Mucosa of gallbladder (tissue), 1 donor: ENCODE data around the gene WDPCP. TPM values are rescaled to one million over a fixed set of nuclear protein-coding genes. Genes with fewer than 3 reads are reported as not detected.
A peak's percentile ranks its signal among the peaks of the same experiment; 100 is the strongest.
"Not testable (repeated sequence)": the region's sequence is repeated elsewhere in the genome, so short reads cannot be mapped to it uniquely, and the experiment has no call there.

ENCODE experiments used
- DNase-seq: peaks from one replicate; pipeline ENCODE4 v3.0.0-alpha.2; 2020; ENCODE audit warnings: low spot score
- total RNA-seq: library from RNA; stranded (reverse); gene quantifications from one replicate; pipeline ENCODE4 v1.2.1, GENCODE V29; 2021
- donor health status: DM: no; HTN: no; CAD: no.

Gene WDPCP
- total RNA-seq, 1 donor from 2014 or later = 7.8 TPM

GRCh38 chr2:63544017-63544627, 44.2 kb downstream of the WDPCP start:
- no peak for DNase-seq

GRCh38 chr2:63539416-63540162, 48.7 kb downstream of the WDPCP start:
- no peak for DNase-seq

DNA sequence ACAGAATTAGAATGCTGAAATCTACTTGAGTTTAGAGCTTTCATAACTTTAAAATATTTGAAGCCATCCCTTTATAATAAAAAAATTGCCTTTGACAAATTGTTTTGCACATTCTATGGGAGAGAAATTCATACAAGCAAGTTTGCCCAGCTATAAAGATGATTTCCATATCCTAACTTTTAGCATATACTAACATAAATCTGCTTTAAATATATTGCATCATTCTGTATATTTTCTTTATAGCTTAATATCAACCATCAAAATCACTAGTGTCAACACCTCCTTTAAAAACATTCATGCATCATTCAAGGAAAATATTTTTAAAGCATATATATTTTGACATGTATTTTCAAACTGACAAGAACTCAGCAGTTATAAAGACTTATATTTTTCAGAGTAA, 49.9 kb downstream of the WDPCP start:
- DNase-seq = no peak

DNA sequence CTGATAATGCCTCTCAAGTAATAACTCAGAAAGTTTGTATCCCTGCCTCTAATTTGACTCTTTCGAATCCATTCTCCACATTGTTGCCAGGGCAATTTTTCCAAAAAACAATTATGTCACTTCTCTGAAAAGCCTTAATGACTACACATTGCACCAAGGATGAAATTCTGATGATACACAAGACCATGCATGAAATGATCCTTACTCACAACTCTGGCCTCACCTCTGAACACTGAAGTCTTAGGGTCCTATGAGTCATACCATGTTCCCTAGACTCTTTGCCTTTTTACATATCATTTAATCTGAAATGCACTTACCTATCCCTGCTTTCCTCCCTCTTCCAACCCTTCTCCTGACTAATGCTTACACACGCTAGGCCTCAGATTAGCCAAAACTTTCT, 51.0 kb downstream of the WDPCP start:
- DNase-seq = no peak

GRCh38 chr2:63530704-63531279, 57.5 kb downstream of the WDPCP start:
- DNase-seq = no peak

DNA sequence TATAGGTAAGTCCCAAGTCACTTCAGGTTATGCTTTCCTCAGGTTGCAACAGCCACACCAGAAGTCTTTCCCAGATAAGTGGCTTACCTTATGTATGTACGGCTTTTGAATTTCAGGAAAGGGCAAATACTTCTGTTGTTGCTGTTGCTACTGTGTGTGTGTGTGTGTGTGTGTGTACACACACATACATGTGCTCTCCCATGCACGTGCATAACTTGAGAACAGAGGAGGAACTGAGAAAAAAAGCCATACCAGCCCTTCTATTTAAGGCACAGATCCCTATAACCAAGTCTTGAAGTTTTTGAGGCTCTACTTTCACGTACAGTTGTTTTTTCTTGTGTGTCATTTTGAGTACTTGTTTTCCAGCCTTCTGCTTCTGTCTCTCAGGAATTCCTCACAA, 62.4 kb downstream of the WDPCP start:
- no peak for DNase-seq

DNA sequence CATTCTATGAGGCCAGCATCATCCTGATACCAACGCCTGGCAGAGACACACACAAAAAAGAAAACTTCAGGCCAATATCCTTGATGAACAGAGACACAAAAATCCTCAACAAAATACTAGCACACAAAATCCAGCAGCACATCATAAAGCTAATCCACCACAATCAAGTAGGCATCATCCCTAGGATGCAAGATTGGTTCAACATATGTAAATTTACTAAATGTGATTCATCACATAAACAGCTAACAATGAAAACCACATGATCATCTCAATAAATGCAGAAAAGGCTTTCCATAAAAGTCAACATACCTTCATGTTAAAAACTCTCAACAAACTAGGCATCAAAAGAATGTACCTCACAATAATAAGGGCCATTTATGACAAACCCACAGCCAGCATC, 65.3 kb downstream of the WDPCP start:
- no peak for DNase-seq

DNA sequence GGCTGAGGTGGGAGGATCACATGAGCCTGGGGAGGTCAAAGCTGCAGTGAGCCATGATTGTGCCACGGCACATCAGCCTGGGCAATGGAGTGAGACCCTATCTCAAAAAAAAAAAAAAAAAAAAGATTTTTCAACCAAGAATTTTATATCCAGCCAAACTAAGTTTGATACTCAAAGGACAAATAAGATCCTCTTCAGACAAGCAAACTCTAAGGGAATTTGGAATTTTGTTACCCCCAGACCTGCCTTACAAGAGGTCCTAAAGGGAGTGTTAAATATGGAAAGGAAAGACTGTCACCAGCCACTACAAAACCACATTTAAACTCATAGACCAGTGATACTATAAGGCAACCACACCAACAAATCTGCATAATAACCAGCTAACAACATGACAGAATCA, 67.5 kb downstream of the WDPCP start:
- no peak for DNase-seq

DNA sequence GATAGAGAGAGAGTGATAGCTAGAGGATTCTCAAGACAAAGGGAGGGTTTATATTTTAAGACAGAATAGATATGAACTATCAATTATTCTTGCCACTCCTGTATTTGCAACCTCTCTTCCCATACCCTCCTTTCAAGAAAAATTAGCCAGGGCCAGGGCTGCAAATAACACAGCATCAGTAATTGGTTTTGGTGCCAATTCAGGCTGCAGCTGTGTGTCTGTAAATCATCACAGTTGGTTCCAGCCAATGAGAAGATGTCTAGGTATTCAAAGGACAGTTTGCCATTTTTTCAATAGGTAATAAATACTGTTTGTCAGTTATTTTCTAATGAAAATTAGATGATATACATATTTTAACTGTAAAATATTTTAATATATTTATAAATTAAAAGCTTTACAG, 73.5 kb downstream of the WDPCP start:
- DNase-seq = no peak

- no peak for DNase-seq
Observed at GRCh38 chr2:63514237-63514716, 74.0 kb downstream of the WDPCP start.

GRCh38 chr2:63506320-63506719, 82.0 kb downstream of the WDPCP start:
- no peak for DNase-seq

- DNase-seq = no peak
Observed at GRCh38 chr2:63503818-63504217, 84.5 kb downstream of the WDPCP start.

DNA sequence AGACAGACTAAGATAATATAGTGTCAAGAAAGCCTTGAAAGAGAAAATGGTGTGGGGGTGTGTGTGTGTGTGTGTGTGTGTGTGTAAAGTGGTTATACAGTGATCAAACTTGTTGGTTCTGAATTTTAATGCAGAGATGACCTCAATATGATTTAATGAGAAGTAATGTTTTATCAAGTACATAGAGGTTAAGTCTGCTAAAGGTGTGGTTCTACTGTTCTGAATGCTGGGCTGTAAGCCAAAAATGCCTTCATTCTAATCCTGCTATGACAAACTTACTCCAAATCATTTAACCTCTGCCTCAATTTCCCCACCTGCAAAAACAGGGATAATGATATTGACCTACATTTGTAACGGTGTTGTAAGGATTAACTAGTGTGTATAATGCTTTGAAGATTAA, 87.9 kb downstream of the WDPCP start:
- DNase-seq = no peak

DNA sequence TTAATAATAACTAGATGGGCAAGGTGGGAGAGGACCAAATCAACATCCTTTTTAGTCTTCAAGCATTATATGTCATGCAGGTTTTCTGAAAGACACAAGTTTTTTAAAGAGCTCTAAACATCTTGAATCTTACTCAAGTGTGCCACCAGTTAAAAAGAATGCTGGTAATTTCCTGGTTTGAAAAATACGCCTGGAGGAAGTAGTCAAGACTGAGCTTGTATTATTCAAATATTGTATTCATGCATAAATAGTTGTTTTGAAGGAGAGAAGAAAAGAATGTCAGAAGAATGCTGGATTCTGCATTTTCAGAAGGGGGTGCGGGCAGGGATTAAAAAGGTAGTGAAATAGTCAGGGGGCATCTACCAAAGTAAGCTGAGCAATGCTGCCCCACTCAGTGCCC, 90.7 kb downstream of the WDPCP start:
- no peak for DNase-seq

- DNase-seq = no peak
Observed at GRCh38 chr2:63494968-63495367, 93.3 kb downstream of the WDPCP start.

GRCh38 chr2:63494100-63494499, 94.2 kb downstream of the WDPCP start:
- DNase-seq = no peak

GRCh38 chr2:63488118-63488713, 100.1 kb downstream of the WDPCP start:
- DNase-seq = peak; percentile 16

- DNase-seq = no peak
Observed at GRCh38 chr2:63486861-63487290, 101.4 kb downstream of the WDPCP start.

GRCh38 chr2:63484901-63485300, 103.4 kb downstream of the WDPCP start:
- no peak for DNase-seq

DNA sequence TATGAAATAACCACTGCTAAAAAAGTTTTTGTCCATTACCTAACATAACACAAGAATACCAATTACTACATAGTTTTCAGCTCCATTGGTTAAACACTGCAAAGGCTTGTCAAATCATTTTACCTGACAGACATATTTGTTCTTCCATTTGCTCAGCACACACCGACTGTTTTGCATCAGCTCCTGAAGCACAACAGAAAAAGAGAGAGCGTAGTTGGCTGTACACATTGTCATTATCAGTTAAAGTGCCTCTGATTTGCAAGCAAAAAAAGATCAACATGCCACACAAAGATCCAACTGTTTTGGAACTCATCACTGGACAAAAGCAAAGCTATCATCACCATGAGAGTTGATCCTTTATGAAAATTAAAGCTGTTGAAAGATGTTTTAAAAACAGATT, 103.8 kb downstream of the WDPCP start:
- no peak for DNase-seq

GRCh38 chr2:63477686-63478085, 110.6 kb downstream of the WDPCP start:
- DNase-seq = no peak

DNA sequence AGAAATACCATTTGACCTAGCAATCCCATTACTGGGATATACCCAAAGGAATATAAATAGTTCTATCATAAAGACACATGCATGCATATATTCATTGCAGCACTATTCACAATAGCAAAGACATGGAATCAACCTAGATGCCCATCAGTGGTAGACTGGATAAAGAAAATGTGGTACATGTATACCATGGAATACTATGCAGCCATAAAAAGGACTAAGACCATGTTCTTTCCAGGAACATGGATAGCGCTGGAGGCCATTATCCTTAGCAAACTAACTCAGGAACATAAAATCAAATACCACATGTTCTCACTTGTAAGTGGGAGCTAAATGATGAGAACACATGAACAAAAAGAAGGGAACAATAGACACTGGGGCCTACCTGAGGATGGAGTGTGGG, 119.0 kb downstream of the WDPCP start:
- DNase-seq = not testable (repeated sequence)

DNA sequence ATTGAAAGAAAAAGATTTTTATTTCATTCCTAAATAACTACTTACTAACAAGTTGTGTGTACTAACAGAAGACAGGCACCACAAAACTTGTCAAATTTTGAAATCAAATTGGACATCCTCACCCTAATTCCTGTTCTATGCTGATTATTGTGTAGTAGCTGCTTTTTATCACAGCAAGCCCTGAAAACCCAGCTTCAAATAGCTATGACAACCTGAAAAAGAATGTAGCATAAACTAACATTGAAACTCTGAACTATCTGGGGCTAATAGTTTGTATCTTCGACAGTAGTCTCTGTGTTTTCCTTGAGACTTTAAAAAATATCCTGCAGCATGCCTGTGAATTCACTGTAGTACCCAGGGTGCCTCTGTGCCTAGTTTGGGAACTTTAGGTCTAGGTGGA, 122.6 kb downstream of the WDPCP start:
- no peak for DNase-seq
